Activated CD8-positive, alpha-beta memory T cell treated with anti-CD3 and anti-CD28 coated beads for 4 hours (primary cell): ENCODE data around the gene ARHGAP40.

Experiments
- DNase-seq, 2 donors: peaks; one replicate each; pipeline ENCODE4 v3.0.0-alpha.2; 2020; ENCODE audit warnings: low read depth in 2 of 2

ARHGAP40 gene

DNA sequence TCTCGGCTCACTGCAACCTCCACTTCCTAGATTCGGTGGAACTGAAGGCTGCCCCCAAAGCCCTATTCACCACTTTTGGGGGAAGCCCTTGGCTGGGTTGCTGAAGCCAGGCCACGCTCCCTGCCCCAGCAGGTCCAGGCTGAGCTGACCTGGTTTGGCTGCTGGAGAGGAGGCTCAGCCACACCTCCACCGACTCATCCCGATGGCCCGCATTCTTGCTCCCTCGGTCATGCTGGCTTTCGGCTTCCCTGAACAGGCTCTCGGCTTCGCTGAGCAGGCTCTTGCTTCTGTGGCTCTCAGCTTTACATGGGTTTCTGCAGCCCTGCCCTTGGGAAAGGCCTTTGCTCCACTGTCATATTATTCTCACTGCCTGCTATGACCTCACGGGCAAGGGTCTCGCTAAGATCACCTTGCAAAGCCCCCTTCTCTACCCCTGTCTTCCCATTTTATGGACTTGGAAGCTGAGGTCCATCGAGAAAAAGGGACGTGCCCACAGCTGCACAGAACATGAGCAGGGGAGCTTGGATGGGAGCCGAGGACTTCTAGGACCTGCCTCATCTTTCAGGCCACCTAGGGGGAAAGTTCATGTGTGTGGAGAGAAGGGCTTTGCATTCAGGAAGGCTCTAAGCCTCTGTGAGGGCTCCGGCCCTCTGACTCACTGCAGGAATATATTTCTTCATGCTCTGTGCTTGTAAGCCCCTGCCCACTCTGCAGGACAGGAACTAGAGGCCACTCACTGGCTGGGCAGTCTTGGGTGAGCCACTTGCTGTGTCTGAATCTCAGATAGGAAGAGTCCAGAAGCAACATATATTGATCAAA lies 15.6 kb downstream of the ARHGAP40 start:
- no peak for DNase-seq

GRCh38 chr20:38617830-38618196 lies 16.2 kb downstream of the ARHGAP40 start:
- DNase-seq: no peak

DNA sequence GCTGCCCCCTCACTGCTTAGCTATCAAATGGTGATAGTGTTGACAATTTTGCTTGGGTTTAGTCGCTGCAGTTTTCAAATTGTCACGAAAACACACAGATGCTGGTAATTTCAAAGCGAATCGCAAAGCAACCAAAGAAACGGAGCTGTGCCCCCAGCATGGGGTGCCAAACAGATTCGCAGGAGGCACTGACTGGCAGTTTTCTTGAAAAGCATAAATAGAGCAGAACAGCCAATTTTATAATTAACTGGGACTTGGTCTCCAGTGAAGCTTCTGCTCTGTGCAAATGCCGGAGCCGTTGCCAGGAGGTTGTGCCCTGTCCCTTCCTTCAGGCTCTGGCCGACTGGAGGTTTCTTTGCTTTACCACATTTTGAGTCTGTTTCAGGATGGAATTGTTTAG lies 18.8 kb downstream of the ARHGAP40 start:
- DNase-seq: no peak

DNA sequence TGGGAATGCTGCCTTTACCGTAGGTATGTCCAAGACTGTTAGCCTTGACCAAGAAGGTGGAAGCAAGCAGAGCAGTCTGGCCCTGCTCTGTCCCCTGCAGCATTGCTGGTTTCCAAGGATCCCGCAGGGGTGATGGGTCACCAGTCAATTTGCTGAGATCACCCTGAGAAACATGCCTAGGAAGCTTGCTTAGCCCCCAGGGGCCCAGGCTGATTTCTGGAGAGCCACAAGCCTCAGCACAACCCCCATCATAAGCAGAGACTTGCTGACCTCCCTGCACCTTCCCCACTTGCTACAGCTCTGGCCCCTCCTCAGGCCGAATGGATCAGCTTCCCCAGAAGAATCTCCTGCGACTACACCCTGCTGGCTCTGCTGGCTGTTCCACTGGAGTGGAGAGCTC lies 21.5 kb downstream of the ARHGAP40 start:
- no peak for DNase-seq

DNA sequence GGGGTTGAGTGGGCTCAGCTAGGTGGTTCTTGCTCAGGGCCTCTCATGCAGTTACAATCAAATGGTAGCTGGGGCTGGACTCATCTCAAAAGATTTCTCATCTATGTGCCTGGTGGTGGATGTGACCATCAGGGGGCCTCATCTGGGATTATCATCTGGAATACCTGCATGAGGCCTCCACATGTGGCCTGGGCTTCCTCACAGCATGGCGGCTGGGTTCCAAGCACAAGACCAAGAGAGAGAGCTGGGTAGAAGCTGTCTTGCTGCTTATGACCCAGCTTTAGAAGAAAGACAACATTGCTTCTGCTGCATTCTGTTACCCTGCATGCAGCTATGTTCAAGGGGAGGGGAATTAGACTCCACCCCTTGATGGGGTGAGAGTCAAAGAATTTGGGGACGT lies 22.5 kb downstream of the ARHGAP40 start:
- no peak for DNase-seq

GRCh38 chr20:38625896-38626295 lies 24.3 kb downstream of the ARHGAP40 start:
- no peak for DNase-seq

GRCh38 chr20:38626921-38627659 lies 25.5 kb downstream of the ARHGAP40 start:
- no peak for DNase-seq

- DNase-seq: no peak
These were observed 27.2 kb downstream of the ARHGAP40 start for GRCh38 chr20:38628580-38629470.

DNA sequence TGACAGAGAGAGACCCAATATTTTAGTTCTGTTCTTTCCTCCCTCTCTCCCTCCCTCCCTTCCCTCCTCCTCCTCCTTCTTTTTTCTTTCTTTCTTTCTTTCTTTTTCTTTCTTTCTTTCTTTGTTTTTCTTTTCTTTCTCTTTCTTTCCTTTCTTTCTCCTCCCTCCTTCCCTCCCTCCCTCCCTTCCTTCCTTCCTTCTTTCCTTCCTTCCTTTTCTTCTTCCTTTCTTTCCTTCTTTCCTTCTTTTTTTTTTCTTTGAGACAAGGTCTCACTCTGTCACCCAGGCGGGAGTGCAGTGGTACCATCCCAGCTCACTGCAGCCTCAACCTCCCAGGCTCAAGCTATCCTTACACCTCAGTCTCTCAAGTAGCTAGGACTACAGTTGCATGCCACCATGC lies 28.4 kb downstream of the ARHGAP40 start:
- DNase-seq: no peak

- DNase-seq: no peak
These were observed 29.1 kb downstream of the ARHGAP40 start for GRCh38 chr20:38630727-38631126.

- DNase-seq: no peak
These were observed 29.8 kb downstream of the ARHGAP40 start for GRCh38 chr20:38631155-38632022.

DNA sequence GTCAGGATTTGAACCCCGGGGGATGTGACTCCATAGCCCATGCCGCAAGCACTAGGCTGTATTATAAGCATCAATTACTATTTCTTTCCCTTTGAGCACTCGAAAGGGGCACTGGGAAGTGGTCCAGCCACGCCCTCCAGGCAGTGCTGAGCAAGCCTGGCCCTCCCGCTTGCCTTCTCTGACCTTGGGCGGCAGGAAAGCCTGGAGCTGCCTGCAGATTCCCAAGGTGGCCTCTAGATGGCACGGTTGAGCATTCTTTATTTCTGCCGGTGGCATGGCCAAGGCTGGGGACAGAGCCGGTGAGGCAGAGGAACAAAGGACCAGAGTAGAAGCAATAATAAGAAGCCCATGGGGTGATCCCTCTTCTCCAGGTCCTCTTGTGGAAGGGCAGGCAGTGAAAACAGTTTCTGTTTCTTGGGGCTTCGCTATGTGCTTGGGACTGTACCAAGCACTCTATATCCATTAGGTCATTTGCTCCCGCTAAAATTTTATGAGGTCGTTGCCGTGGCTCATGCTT lies 32.0 kb downstream of the ARHGAP40 start:
- DNase-seq: peak; percentile 12 to 27

DNA sequence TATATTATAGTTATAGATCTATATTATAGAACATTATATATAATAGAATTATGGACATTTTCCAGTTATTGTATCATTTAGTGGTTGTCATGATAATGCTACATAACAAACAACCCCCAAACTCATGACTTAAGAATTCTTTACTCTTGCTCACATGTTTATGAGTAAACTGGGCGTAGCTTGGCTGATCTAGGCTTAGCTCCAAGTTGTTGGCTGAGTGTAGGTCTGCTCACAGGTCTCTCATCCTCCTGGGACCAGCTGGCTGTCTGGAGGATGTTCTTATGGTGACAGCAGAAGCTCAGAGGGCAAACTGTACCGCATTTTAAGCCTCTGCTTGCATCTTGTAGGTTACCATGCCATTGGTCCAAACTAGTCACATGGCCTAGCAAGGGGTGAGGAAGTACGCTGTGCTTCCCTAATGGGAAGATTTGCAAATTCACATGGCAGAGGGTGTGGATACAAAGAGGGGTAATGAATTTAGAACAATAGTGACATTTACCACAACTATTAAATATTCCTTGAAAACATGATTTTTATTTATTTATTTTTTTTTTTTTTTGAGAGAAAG lies 34.2 kb downstream of the ARHGAP40 start:
- DNase-seq: no peak

GRCh38 chr20:38640521-38640920 lies 38.9 kb downstream of the ARHGAP40 start:
- DNase-seq: no peak

DNA sequence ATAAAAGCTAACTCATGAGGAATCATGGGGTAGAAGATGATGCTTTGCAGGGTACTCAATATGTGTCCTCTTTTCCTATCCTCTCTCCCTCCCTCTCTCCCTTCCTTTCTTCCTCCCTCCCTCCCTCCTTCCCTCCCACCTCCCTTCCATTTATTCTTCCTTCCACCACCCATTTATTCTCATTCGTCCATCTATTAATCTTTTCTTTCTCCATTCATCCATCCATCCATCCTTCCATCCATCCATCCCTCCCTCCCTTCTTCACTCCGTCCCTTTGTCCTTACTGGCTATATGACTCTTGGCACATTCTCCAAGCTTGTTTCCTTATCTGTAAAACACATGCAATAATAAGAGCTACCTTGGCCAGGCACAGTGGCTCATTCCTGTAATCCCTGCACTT lies 40.9 kb downstream of the ARHGAP40 start:
- no peak for DNase-seq

- no peak for DNase-seq
These were observed 43.1 kb downstream of the ARHGAP40 start for GRCh38 chr20:38644588-38645260.

GRCh38 chr20:38645351-38645750 lies 43.7 kb downstream of the ARHGAP40 start:
- DNase-seq: no peak

DNA sequence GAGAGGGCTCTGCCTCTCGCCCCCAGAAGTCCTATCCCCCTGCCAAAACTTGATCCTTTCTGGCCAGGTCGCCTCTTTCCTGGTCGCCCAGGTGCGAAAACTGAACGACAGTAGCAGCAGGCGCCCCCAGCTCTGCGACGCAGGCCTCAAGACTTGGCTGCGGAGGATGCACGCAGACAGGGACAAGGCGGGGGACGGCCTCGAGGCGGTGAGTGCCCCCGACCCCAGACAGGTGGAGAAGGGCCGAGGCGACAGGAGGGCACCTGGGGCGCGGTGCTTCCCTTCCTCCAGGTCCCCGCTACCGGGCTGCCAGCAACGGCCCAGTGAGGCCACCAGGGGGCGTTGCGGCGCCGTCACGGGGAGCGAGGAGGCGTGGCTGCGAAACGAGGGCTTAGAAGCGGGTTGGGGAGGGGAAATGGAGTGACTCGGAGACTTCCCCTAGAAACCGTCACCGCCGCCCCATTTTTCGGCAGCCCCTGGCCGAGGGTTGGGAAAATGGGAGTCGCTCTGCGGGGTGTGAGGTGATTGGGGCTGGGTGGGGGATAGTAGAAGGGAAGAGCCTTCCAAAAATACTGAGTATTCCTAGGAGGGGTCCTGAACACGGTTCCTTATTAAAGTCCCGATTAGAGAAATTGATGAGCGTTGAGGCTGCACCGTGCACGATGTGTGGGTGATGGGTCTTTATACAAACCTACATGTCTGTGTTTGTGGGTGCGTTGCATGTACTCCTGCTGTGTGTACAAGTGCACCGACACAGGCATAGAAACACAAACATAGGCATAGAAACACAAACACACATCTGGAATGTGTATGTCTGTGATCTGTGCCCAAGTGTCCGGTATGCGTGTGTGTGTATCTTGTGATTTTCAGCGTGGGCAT lies 44.6 kb downstream of the ARHGAP40 start:
- peak; percentile 73 to 74 for DNase-seq

GRCh38 chr20:38649275-38649891 lies 47.8 kb downstream of the ARHGAP40 start:
- DNase-seq: no peak
